GM13976 (cell line): ENCODE results near the gene TENM4.

Experiments
- DNase-seq: peaks from one replicate; pipeline ENCODE4 v3.0.0; 2012; ENCODE audit warnings: low spot score
- in situ Hi-C: fragments of 300-500 bp; cut with MboI; formaldehyde crosslinking; loops from one replicate; pipeline ENCODE4 v1.12.0; 2022; ENCODE audit warnings: low sequenced_read_pairs, mixed read lengths, inconsistent platforms; ENCODE audit not compliant: unreplicated experiment
- TF ChIP-seq, protein P1 (sequence below): IDR thresholded peaks from 2 replicates; pipeline ENCODE4 v1.5.1; 2012; ENCODE audit warnings: borderline replicate concordance, mild to moderate bottlenecking; ENCODE audit not compliant: insufficient read depth; ENCODE audit errors: extremely low read depth, missing control alignments, control extremely low read depth

TENM4 gene

DNA sequence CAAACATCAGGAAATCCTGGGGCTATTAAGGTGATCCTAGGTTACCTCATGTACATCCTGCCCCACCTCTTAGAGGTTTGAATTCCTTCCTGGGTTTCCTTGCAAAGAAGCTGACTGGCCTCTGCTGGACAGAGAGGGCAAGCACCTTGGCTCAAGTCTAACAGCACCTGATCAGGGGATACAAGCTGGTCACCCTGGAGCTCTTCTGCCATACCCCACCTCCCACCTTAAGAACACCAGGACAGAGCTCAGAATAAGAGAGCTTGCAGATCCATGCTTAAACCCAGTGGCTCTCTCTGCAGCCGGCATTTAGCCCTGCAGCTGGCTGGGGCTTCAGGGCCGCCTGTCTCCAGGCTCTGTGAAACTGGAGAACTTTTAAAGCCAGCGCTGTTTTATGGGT is 479.6 kb downstream of the TENM4 start:
- in situ Hi-C loops = no loop called here
- DNase-seq = peak; percentile 32
- TF ChIP-seq, protein P1, sequence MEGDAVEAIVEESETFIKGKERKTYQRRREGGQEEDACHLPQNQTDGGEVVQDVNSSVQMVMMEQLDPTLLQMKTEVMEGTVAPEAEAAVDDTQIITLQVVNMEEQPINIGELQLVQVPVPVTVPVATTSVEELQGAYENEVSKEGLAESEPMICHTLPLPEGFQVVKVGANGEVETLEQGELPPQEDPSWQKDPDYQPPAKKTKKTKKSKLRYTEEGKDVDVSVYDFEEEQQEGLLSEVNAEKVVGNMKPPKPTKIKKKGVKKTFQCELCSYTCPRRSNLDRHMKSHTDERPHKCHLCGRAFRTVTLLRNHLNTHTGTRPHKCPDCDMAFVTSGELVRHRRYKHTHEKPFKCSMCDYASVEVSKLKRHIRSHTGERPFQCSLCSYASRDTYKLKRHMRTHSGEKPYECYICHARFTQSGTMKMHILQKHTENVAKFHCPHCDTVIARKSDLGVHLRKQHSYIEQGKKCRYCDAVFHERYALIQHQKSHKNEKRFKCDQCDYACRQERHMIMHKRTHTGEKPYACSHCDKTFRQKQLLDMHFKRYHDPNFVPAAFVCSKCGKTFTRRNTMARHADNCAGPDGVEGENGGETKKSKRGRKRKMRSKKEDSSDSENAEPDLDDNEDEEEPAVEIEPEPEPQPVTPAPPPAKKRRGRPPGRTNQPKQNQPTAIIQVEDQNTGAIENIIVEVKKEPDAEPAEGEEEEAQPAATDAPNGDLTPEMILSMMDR = no peak

DNA sequence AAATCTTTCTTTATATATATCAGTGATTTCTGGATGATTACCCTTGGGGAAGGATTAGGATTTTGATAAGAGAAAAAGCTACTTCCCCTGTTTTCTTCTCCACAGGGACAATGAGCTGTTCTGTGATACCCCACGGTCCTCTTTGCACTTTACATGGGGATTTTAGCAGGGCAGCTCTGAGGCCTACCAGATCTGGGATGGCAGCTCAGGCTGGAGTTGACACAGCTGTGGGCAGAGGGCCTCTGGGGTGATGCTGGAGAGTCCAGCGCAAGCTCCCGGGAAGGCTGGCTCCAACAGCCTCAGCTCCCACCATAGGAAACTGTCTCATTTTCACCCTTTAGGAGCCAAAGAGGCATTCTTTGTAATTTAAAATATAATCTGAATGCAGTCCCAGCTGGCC is 482.4 kb downstream of the TENM4 start:
- in situ Hi-C loops = no loop called here
- DNase-seq = no peak
- TF ChIP-seq, protein P1 = no peak

DNA sequence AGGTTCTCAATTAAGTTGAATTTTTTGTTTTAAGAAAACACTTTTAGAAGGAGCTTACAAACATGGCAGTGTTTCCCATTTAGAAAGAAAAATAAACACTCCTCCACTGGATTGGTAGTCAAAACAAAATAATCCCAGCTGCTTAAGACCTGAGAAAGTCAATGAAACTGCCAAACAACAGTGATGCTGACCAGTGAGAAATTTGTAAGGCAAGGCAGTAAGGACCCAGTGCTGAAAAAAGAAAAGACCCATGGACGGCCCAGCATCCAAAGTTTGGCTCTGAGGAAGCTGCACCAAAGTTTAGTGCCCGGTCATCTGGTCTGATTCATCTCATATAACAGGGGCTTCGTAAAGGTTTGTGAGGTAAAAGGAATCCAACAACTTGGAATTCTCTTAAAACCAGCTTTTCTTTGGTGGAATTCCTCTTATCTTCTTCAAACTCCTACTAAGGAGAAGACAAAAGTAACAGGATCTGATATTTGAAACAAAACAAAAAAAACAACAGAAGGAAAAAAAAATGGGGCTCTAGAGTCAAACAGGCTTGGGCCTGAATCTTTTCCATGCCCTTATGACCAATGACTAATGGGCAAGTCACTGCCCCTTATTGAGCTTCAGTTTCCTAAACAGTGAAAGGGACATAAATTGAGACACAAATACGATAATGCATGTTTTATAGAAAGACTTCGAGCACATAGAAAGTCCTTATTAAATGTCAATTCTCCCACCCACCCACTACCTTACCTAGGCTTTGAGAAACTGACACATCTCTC is 483.2 kb downstream of the TENM4 start:
- no peak for DNase-seq
- in situ Hi-C loops = no loop called here
- TF ChIP-seq, protein P1 = no peak

DNA sequence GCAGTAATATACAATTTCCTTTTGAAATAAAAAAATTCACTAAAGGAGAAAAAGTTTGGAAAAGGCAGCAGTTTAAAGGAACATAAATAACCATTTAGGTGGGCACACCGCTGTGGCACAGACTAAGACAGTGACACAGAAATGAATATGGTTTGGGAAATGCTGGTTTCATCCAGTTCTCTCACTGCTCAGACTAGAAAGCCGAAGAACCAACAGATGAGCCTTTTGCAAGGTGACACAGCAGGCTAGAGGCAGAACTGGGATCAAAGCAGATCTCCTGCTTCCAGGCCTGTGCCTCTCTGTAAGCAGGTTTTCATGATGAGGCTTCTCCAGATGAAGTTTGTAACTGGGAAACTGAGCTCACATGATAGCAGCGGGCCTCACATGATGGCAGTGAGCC is 486.1 kb downstream of the TENM4 start:
- TF ChIP-seq, protein P1 = no peak
- in situ Hi-C loops = no loop called here
- no peak for DNase-seq

DNA sequence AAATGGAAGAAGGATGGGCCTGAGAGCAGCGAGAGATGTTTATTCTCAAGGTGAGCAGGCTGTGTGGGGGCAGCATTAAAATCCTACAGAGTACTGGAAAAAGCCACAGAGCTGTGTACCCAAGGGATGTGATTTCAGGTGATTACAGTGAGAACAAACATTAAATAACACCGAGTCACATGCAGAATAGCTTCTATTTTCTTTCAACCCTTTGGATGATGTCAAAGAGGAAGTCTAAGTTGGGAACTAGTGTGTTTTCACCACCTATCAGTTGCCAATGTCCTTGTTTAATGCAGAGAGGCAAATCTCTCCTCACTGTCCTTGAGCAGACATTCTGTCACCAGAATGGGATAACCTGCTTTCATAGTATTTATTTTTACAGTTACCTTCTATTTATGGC is 486.6 kb downstream of the TENM4 start:
- TF ChIP-seq, protein P1 = no peak
- in situ Hi-C loops = no loop called here
- no peak for DNase-seq

DNA sequence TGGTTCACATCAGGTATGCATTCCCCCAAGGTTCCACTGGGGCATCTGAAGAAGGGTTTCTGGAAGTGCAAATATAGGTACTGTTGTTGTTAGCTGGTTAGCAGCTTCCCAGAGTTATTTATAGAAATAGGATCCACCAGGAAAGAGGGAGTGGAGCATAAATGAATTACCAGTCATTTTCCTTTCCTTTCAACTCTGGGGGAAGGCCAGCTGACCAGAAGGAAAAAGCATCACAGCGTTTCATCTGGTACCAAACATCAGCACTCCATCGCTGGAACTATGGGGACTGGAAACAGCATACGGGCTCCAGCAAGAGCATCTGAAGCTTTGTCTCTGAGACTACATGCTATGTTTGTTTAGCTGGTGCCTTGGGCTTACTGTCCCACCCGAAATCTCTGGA is 487.9 kb downstream of the TENM4 start:
- in situ Hi-C loops = no loop called here
- TF ChIP-seq, protein P1 = no peak
- DNase-seq = no peak
